DOHH2 (cell line): ENCODE measurements around the gene MLLT10.

Experiments used
- EZH2phosphoT487 ChIP-seq: fragments of 200-600 bp; sonication (generic); IDR thresholded peaks from 2 replicates; pipeline ENCODE4 v1.6.1; 2017; ENCODE audit warnings: borderline replicate concordance, mild to moderate bottlenecking, antibody characterized with exemption, low read length, moderate library complexity, mixed read lengths
- TF ChIP-seq, protein P1 (sequence below): fragments of 200-600 bp; sonication (generic); IDR thresholded peaks from one replicate; pipeline ENCODE4 v1.5.1; 2014; ENCODE audit warnings: antibody characterized with exemption, mild to moderate bottlenecking, low read depth, low read length; ENCODE audit not compliant: poor library complexity, severe bottlenecking

DNA sequence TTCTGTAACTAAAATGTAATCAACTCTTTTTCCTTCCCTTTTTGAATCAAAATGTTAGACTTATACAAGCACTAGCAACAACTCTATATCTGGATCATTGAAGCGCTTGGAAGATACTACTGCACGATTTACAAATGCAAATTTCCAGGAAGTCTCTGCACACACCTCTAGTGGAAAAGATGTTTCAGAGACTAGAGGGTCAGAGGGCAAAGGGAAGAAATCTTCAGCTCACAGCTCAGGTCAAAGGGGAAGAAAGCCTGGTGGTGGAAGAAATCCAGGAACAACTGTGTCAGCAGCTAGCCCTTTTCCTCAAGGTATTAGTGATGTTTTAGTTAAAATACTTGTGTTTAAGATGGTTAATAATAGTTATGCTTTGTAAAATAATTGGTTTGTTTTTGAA is 136.4 kb downstream of the MLLT10 start:
- TF ChIP-seq, protein P1, sequence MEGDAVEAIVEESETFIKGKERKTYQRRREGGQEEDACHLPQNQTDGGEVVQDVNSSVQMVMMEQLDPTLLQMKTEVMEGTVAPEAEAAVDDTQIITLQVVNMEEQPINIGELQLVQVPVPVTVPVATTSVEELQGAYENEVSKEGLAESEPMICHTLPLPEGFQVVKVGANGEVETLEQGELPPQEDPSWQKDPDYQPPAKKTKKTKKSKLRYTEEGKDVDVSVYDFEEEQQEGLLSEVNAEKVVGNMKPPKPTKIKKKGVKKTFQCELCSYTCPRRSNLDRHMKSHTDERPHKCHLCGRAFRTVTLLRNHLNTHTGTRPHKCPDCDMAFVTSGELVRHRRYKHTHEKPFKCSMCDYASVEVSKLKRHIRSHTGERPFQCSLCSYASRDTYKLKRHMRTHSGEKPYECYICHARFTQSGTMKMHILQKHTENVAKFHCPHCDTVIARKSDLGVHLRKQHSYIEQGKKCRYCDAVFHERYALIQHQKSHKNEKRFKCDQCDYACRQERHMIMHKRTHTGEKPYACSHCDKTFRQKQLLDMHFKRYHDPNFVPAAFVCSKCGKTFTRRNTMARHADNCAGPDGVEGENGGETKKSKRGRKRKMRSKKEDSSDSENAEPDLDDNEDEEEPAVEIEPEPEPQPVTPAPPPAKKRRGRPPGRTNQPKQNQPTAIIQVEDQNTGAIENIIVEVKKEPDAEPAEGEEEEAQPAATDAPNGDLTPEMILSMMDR: no peak
- TF ChIP-seq EZH2phosphoT487: no peak
